HG03439 (cell line): ENCODE data around the gene HCK.

Source experiments
- ATAC-seq: cut with Tn5 transposase; IDR thresholded peaks from one replicate; pipeline ENCODE4 v1.9.1; 2021; ENCODE audit warnings: mild to moderate bottlenecking, moderate library complexity; ENCODE audit not compliant: unreplicated experiment

Gene HCK

GRCh38 chr20:32052090-32052777, at the start of gene HCK:
TSS of gene HCK (plus strand) at chr20:32052242.
- ATAC-seq = no peak

- ATAC-seq = no peak
Measured at GRCh38 chr20:32003325-32003724, 48.7 kb upstream of the HCK start.

- no peak for ATAC-seq
Measured at GRCh38 chr20:32004963-32005362, 47.1 kb upstream of the HCK start.

GRCh38 chr20:32006053-32006452, 46.0 kb upstream of the HCK start:
- no peak for ATAC-seq

GRCh38 chr20:32006841-32007786, 44.9 kb upstream of the HCK start:
- no peak for ATAC-seq

GRCh38 chr20:32007787-32008616, 44.0 kb upstream of the HCK start:
- no peak for ATAC-seq

GRCh38 chr20:32009564-32009963, 42.5 kb upstream of the HCK start:
- no peak for ATAC-seq

GRCh38 chr20:32010101-32010500, 41.9 kb upstream of the HCK start, which contains the start of gene CCM2L:
TSS of gene CCM2L (plus strand) at chr20:32010438. CDS start at chr20:32010455, 17 bp downstream.
- ATAC-seq = no peak

GRCh38 chr20:32010666-32011065, 41.4 kb upstream of the HCK start:
- ATAC-seq = no peak

- no peak for ATAC-seq
Measured at GRCh38 chr20:32012159-32012688, 39.8 kb upstream of the HCK start.

- no peak for ATAC-seq
Measured at GRCh38 chr20:32013326-32013725, 38.7 kb upstream of the HCK start.

GRCh38 chr20:32017711-32018251, 34.3 kb upstream of the HCK start:
- ATAC-seq = no peak

- no peak for ATAC-seq
Measured at GRCh38 chr20:32018269-32019155, 33.5 kb upstream of the HCK start.

GRCh38 chr20:32019156-32019510, 32.9 kb upstream of the HCK start:
- ATAC-seq = no peak

GRCh38 chr20:32019563-32020463, 32.2 kb upstream of the HCK start:
- no peak for ATAC-seq

GRCh38 chr20:32021091-32021490, 31.0 kb upstream of the HCK start:
- no peak for ATAC-seq

GRCh38 chr20:32024683-32025295, 27.3 kb upstream of the HCK start:
- no peak for ATAC-seq

- no peak for ATAC-seq
Measured at GRCh38 chr20:32027643-32028042, 24.4 kb upstream of the HCK start.
